ENCODE results near the gene TBC1D22A.

DNA sequence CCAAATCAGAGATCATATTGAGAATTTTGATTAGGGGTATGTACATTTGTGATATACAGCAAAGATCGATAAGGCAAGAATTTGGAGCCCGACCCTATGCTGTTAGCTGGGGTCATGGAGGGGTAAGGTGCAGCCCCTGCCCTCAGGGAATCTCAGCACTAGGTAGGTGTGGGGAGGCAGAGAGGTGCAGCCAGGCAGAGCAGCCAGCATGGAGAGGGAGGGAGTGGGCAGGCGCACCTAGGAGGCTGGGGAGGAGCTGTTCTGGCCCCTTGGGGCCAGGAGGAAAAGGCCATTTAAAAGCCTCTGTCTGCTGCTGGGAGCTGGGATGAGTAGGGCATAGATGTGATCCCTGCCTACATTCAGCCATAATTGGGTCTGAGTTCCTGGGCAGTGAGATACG lies 293.0 kb downstream of the TBC1D22A start:
- TF ChIP-seq CTCF (IDR thresholded peaks at IDR 0.05; ENCODE audit: low read length) (no peak), EZH2 (IDR thresholded peaks at IDR 0.05; ENCODE audit: borderline replicate concordance, low read length) (no peak)
